Measurements from ENCODE around the gene MIA. TPM values are rescaled to one million over a fixed set of nuclear protein-coding genes. Genes with fewer than 3 reads are reported as not detected.

The MIA gene
- total RNA-seq, 1 experiment from 2014 or later: not detected

Other genes starting within 250 kb of the MIA start
- gene SHKBP1, start 198.6 kb upstream of the MIA start, total RNA-seq (2014; rRNA removed; shearing (Covaris generic); ENCODE audit: low replicate concordance): 92.6 and 137 TPM in 2 replicates
- gene LTBP4, start 174.2 kb upstream of the MIA start, total RNA-seq (2014; rRNA removed; shearing (Covaris generic); ENCODE audit: low replicate concordance): 47.7 and 129 TPM in 2 replicates
- 22.2 and 39.0 TPM in 2 replicates for gene NUMBL, start 84.9 kb upstream of the MIA start, total RNA-seq (2014; rRNA removed; shearing (Covaris generic); ENCODE audit: low replicate concordance)
- 81.8 and 159 TPM in 2 replicates for gene COQ8B, start 58.6 kb upstream of the MIA start, total RNA-seq (2014; rRNA removed; shearing (Covaris generic); ENCODE audit: low replicate concordance)
- gene ITPKC, start 58.4 kb upstream of the MIA start, total RNA-seq (2014; rRNA removed; shearing (Covaris generic); ENCODE audit: low replicate concordance): 23.1 and 25.3 TPM in 2 replicates
- gene ACTMAP, start 25.0 kb upstream of the MIA start, total RNA-seq (2014; rRNA removed; shearing (Covaris generic); ENCODE audit: low replicate concordance): 3.3 and 5.2 TPM in 2 replicates
- gene SNRPA, start 24.3 kb upstream of the MIA start, total RNA-seq (2014; rRNA removed; shearing (Covaris generic); ENCODE audit: low replicate concordance): 51.1 and 64.3 TPM in 2 replicates
- 62.7 and 79.7 TPM in 2 replicates for gene RAB4B, start 2.7 kb downstream of the MIA start, total RNA-seq (2014; rRNA removed; shearing (Covaris generic); ENCODE audit: low replicate concordance)
- gene EGLN2, start 23.7 kb downstream of the MIA start, total RNA-seq (2014; rRNA removed; shearing (Covaris generic); ENCODE audit: low replicate concordance): 98.8 and 138 TPM in 2 replicates
- not detected in 2 replicates for gene CYP2A6, start 74.9 kb downstream of the MIA start, total RNA-seq (2014; rRNA removed; shearing (Covaris generic); ENCODE audit: low replicate concordance)
- gene CYP2A7, start 106.7 kb downstream of the MIA start, total RNA-seq (2014; rRNA removed; shearing (Covaris generic); ENCODE audit: low replicate concordance): not detected in 2 replicates
- not detected in 2 replicates for gene CYP2B6, start 215.8 kb downstream of the MIA start, total RNA-seq (2014; rRNA removed; shearing (Covaris generic); ENCODE audit: low replicate concordance)

Data from Caki2 (cell line).